GM18526 (cell line): Measurements from ENCODE around the gene RBBP6.

Experiments
- POLR2A ChIP-seq: IDR thresholded peaks from 3 replicates; pipeline ENCODE4 v1.6.1; 2011; ENCODE audit not compliant: insufficient read length; ENCODE audit errors: extremely low read depth

The RBBP6 gene

GRCh38 chr16:24609417-24609739 is 70.0 kb downstream of the RBBP6 start:
- no peak for TF ChIP-seq POLR2A

GRCh38 chr16:24609740-24610415 is 70.5 kb downstream of the RBBP6 start:
- TF ChIP-seq POLR2A: no peak

- TF ChIP-seq POLR2A: no peak
Measured at GRCh38 chr16:24610416-24610755, 71.0 kb downstream of the RBBP6 start.

- no peak for TF ChIP-seq POLR2A
Measured at GRCh38 chr16:24611310-24611709, 71.9 kb downstream of the RBBP6 start.

GRCh38 chr16:24612656-24613055 is 73.3 kb downstream of the RBBP6 start:
- TF ChIP-seq POLR2A: no peak

- no peak for TF ChIP-seq POLR2A
Measured at GRCh38 chr16:24617502-24617901, 78.1 kb downstream of the RBBP6 start.
